ENCODE results near the gene MAB21L4.

Gene MAB21L4

GRCh38 chr2:240895656-240896388, at the start of gene MAB21L4:
Gene MAB21L4 (minus strand): TSS chr2:240896156. CDS start chr2:240895997, 159 bp downstream.
- Histone ChIP-seq H3K79me2 (ENCODE audit: insufficient read depth, low read depth) (no peaks in the 10 kb centered on the region), H4K20me1 (ENCODE audit: insufficient read depth) (no peaks in the 10 kb centered on the region), H3K4me2 (no peak within 1 kb of the TSS), H3K4me3 (IDR thresholded peaks at IDR 0.05; ENCODE audit: insufficient read depth, low read depth, low read length) (no peak within 1 kb of the TSS), H3K27me3 (ENCODE audit: insufficient read depth, low read depth) (peaks cover 11% of the 10 kb centered on the region; the same call in 1 of the 2 replicates), H3K4me1 (ENCODE audit: low read depth, poor library complexity, severe bottlenecking) (no peaks in the 10 kb centered on the region), H3K36me3 (ENCODE audit: insufficient read depth) (no peaks in the 10 kb centered on the region), H3K27ac (no peak within 1 kb of the TSS), H2AFZ (ENCODE audit: low read depth) (no peak within 1 kb of the TSS), H3K9ac (no peak within 1 kb of the TSS)
- no peak for TF ChIP-seq CTCF (conservative IDR thresholded peaks at IDR 0.05; ENCODE audit: low read depth, low read length)

- no peaks in the 10 kb centered on the region for H3K79me2 ChIP-seq (ENCODE audit: insufficient read depth, low read depth)
- no peak overlapping the region for H2AFZ ChIP-seq (ENCODE audit: low read depth)
- H3K27me3 ChIP-seq (ENCODE audit: insufficient read depth, low read depth) = peaks cover 52% of the 10 kb centered on the region; the same call in 1 of the 2 replicates
- no peak overlapping the region for H3K9ac ChIP-seq
- no peak overlapping the region for H3K4me3 ChIP-seq (IDR thresholded peaks at IDR 0.05; ENCODE audit: insufficient read depth, low read depth, low read length)
- H4K20me1 ChIP-seq (ENCODE audit: insufficient read depth) = no peaks in the 10 kb centered on the region
- TF ChIP-seq CTCF (conservative IDR thresholded peaks at IDR 0.05; ENCODE audit: low read depth, low read length) = no peak
- no peak overlapping the region for H3K27ac ChIP-seq
- no peaks in the 10 kb centered on the region for H3K4me1 ChIP-seq (ENCODE audit: low read depth, poor library complexity, severe bottlenecking)
- H3K4me2 ChIP-seq = no peak overlapping the region
- H3K36me3 ChIP-seq (ENCODE audit: insufficient read depth) = no peaks in the 10 kb centered on the region
Observed at GRCh38 chr2:240936106-240936505, 40.1 kb upstream of the MAB21L4 start.

- H3K9ac ChIP-seq = no peak overlapping the region
- no peak overlapping the region for H3K27ac ChIP-seq
- H3K4me2 ChIP-seq = no peak overlapping the region
- peaks cover 56% of the 10 kb centered on the region; the same call in 1 of the 2 replicates for H3K27me3 ChIP-seq (ENCODE audit: insufficient read depth, low read depth)
- H3K4me3 ChIP-seq (IDR thresholded peaks at IDR 0.05; ENCODE audit: insufficient read depth, low read depth, low read length) = no peak overlapping the region
- no peaks in the 10 kb centered on the region for H3K36me3 ChIP-seq (ENCODE audit: insufficient read depth)
- H2AFZ ChIP-seq (ENCODE audit: low read depth) = no peak overlapping the region
- no peaks in the 10 kb centered on the region for H3K79me2 ChIP-seq (ENCODE audit: insufficient read depth, low read depth)
- TF ChIP-seq CTCF (conservative IDR thresholded peaks at IDR 0.05; ENCODE audit: low read depth, low read length) = no peak
- H3K4me1 ChIP-seq (ENCODE audit: low read depth, poor library complexity, severe bottlenecking) = no peaks in the 10 kb centered on the region
- H4K20me1 ChIP-seq (ENCODE audit: insufficient read depth) = no peaks in the 10 kb centered on the region
Observed at GRCh38 chr2:240935103-240935876, 39.3 kb upstream of the MAB21L4 start.

DNA sequence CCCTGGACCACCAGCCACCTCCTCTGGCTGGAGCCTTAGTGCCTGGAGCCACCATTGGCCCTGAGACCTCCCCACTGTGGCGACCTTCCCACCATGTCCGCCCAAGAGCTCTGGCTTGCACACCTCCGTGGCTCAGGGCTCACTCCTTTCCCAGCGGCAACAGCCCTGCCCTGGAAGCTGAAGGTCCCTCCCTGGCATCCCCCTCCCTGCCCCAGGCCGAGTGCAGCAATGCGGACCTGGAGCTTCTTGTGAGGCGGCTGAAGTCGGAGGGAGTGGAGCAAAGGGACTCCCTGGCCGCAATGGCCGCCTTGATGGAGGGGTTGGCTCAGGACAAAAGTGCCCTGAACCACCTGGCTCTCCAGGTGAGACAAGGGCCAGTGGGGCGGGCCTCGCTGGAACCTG, 38.7 kb upstream of the MAB21L4 start:
- Histone ChIP-seq H3K4me3 (IDR thresholded peaks at IDR 0.05; ENCODE audit: insufficient read depth, low read depth, low read length) (no peak overlapping the region), H3K36me3 (ENCODE audit: insufficient read depth) (no peaks in the 10 kb centered on the region), H3K4me2 (no peak overlapping the region), H3K79me2 (ENCODE audit: insufficient read depth, low read depth) (no peaks in the 10 kb centered on the region), H2AFZ (ENCODE audit: low read depth) (no peak overlapping the region), H3K9ac (no peak overlapping the region), H4K20me1 (ENCODE audit: insufficient read depth) (no peaks in the 10 kb centered on the region), H3K27ac (no peak overlapping the region), H3K4me1 (ENCODE audit: low read depth, poor library complexity, severe bottlenecking) (no peaks in the 10 kb centered on the region), H3K27me3 (ENCODE audit: insufficient read depth, low read depth) (peaks cover 57% of the 10 kb centered on the region; the same call in 1 of the 2 replicates)
- no peak for TF ChIP-seq CTCF (conservative IDR thresholded peaks at IDR 0.05; ENCODE audit: low read depth, low read length)

Data from KMS-11 (cell line).